Measurements from ENCODE around the gene SNRK.

SNRK gene

GRCh38 chr3:43369404-43370292, 83.3 kb downstream of the SNRK start:
- Histone ChIP-seq H3K36me3 (peaks cover 0 to 19% (median 0%) of the 10 kb centered on the region in 11 experiments; a peak in 7 of 22 replicates), H4K20me1 (no peaks in the 10 kb centered on the region), H3K27me3 (no peaks in the 10 kb centered on the region), H3K4me1 (peaks cover 0 to 18% (median 4%) of the 10 kb centered on the region in 10 experiments; a peak in 9 of 20 replicates), H3K9ac (no peak overlapping the region), H3K27ac (peak overlapping the region in 1 of 11 experiments; percentile 6; a peak in 1 of 22 replicates), H3K4me2 (peak overlapping the region in 5 of 11 experiments; percentile 35 to 72 (median 61); a peak in 11 of 22 replicates), H3K9me3 (replicated peaks in 1 of 11) (no peaks in the 10 kb centered on the region), H3K4me3 (no peak overlapping the region)
- no peak for TF ChIP-seq Cebpa-rat (IDR thresholded peaks at IDR 0.05)

- Histone ChIP-seq H4K20me1 (no peaks in the 10 kb centered on the region), H3K9me3 (replicated peaks in 1 of 11) (no peaks in the 10 kb centered on the region), H3K4me1 (peaks cover 0 to 18% (median 4%) of the 10 kb centered on the region in 10 experiments; a peak in 9 of 20 replicates), H3K36me3 (peaks cover 0 to 11% (median 0%) of the 10 kb centered on the region in 11 experiments; a peak in 7 of 22 replicates), H3K4me3 (no peak overlapping the region), H3K27me3 (no peaks in the 10 kb centered on the region), H3K27ac (peak overlapping the region in 1 of 11 experiments; percentile 6; a peak in 1 of 22 replicates), H3K4me2 (peak overlapping the region in 5 of 11 experiments; percentile 35 to 72 (median 61); a peak in 11 of 22 replicates), H3K9ac (no peak overlapping the region)
- no peak for TF ChIP-seq Cebpa-rat (IDR thresholded peaks at IDR 0.05)
These were observed 84.1 kb downstream of the SNRK start for GRCh38 chr3:43370293-43370980.

GRCh38 chr3:43371494-43371893, 85.2 kb downstream of the SNRK start:
- Histone ChIP-seq H3K4me3 (no peak overlapping the region), H3K27me3 (no peaks in the 10 kb centered on the region), H4K20me1 (no peaks in the 10 kb centered on the region), H3K4me1 (peaks cover 0 to 18% (median 4%) of the 10 kb centered on the region in 10 experiments; a peak in 9 of 20 replicates), H3K36me3 (peaks cover 0 to under 1% (median 0%) of the 10 kb centered on the region in 11 experiments; a peak in 3 of 22 replicates), H3K4me2 (no peak overlapping the region), H3K27ac (no peak overlapping the region), H3K9me3 (replicated peaks in 1 of 11) (no peaks in the 10 kb centered on the region), H3K9ac (no peak overlapping the region)
- TF ChIP-seq Cebpa-rat (IDR thresholded peaks at IDR 0.05): no peak

- H3K9ac ChIP-seq: no peak overlapping the region
- no peaks in the 10 kb centered on the region for H3K27me3 ChIP-seq
- H3K4me2 ChIP-seq: no peak overlapping the region
- no peak overlapping the region for H3K4me3 ChIP-seq
- H4K20me1 ChIP-seq: no peaks in the 10 kb centered on the region
- TF ChIP-seq Cebpa-rat (IDR thresholded peaks at IDR 0.05): no peak
- H3K9me3 ChIP-seq (replicated peaks in 1 of 11): no peaks in the 10 kb centered on the region
- H3K27ac ChIP-seq: no peak overlapping the region
- H3K36me3 ChIP-seq: no peaks in the 10 kb centered on the region
- peaks cover 0 to 18% (median 4%) of the 10 kb centered on the region in 10 experiments; a peak in 9 of 20 replicates for H3K4me1 ChIP-seq
These were observed 85.8 kb downstream of the SNRK start for GRCh38 chr3:43372007-43372740.

- H3K36me3 ChIP-seq: no peaks in the 10 kb centered on the region
- H3K9me3 ChIP-seq (replicated peaks in 1 of 11): no peaks in the 10 kb centered on the region
- peaks cover 0 to 18% (median 4%) of the 10 kb centered on the region in 10 experiments; a peak in 9 of 20 replicates for H3K4me1 ChIP-seq
- no peak overlapping the region for H3K4me3 ChIP-seq
- no peak overlapping the region for H3K4me2 ChIP-seq
- no peak for TF ChIP-seq Cebpa-rat (IDR thresholded peaks at IDR 0.05)
- no peaks in the 10 kb centered on the region for H3K27me3 ChIP-seq
- no peaks in the 10 kb centered on the region for H4K20me1 ChIP-seq
- H3K9ac ChIP-seq: no peak overlapping the region
- H3K27ac ChIP-seq: no peak overlapping the region
These were observed 86.6 kb downstream of the SNRK start for GRCh38 chr3:43372809-43373559.

- H4K20me1 ChIP-seq: no peaks in the 10 kb centered on the region
- no peaks in the 10 kb centered on the region for H3K36me3 ChIP-seq
- TF ChIP-seq Cebpa-rat (IDR thresholded peaks at IDR 0.05): no peak
- no peak overlapping the region for H3K27ac ChIP-seq
- H3K9ac ChIP-seq: no peak overlapping the region
- peaks cover 0 to 18% (median 4%) of the 10 kb centered on the region in 10 experiments; a peak in 9 of 20 replicates for H3K4me1 ChIP-seq
- H3K9me3 ChIP-seq (replicated peaks in 1 of 11): no peaks in the 10 kb centered on the region
- no peaks in the 10 kb centered on the region for H3K27me3 ChIP-seq
- no peak overlapping the region for H3K4me3 ChIP-seq
- H3K4me2 ChIP-seq: no peak overlapping the region
These were observed 87.2 kb downstream of the SNRK start for GRCh38 chr3:43373560-43373928.

- H3K9me3 ChIP-seq (replicated peaks in 1 of 11): peaks cover 9 to 20% (median 14%) of the 10 kb centered on the region in 11 experiments; a peak in 20 of 22 replicates
- no peak overlapping the region for H3K9ac ChIP-seq
- H3K4me3 ChIP-seq: no peak overlapping the region
- no peaks in the 10 kb centered on the region for H3K27me3 ChIP-seq
- H3K36me3 ChIP-seq: no peaks in the 10 kb centered on the region
- no peak for TF ChIP-seq Cebpa-rat (IDR thresholded peaks at IDR 0.05)
- no peaks in the 10 kb centered on the region for H4K20me1 ChIP-seq
- no peak overlapping the region for H3K4me2 ChIP-seq
- no peaks in the 10 kb centered on the region for H3K4me1 ChIP-seq
- no peak overlapping the region for H3K27ac ChIP-seq
These were observed 92.0 kb downstream of the SNRK start for GRCh38 chr3:43378066-43378935.

Data from BLaER1 treated with 17β-estradiol and CSF1 and Interleukin-3, amounts not matched to agents 10 nM and 100 nM (cell line).